Measurements from ENCODE around the gene AFF3. TPM values are rescaled to one million over a fixed set of nuclear protein-coding genes. Genes with fewer than 3 reads are reported as not detected.

Gene AFF3
- total and polyA plus RNA-seq, 2 of the 13 experiments (the other 11 are each of a cell fraction or from before 2014, with no cell fraction given) = not detected

DNA sequence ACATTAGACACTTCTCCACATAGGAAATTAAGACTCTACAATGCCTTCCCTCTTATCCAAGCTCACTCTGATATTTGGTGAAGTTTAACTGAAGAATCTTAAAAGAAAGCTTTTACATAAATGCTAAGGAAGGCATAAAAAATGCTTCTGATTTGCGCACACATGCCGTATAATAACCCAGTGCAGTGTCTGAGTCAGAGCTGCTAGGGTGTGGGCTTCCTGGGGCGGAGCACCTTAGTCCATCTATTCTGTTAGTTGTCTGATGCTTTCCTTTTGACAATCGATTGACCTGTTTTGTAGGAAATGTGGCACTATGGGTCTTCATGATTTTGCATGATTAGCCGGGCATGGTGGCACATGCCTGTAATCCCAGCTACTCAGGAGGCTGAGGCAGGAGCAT is 231.5 kb downstream of the AFF3 start:
- in situ Hi-C loops (cut with HindIII; ENCODE audit: extremely low pct_ligation_motif_present, low pct_unique_long_range_greater_than_20kb) = no loop called here

More for the DNA sequence above, 231.5 kb downstream of the AFF3 start:
- no peak for FAIRE-seq
- H3K4me1 ChIP-seq (ENCODE audit: insufficient read depth, low read length) = no peaks in the 10 kb centered on the region
- H3K4me3 ChIP-seq (replicated peaks in 1 of 3; ENCODE audit: insufficient read depth in 1 of 3, low read depth in 2 of 3, low read length in 3 of 3) = no peak overlapping the region
- no TSS peak for BruUV-seq (replicated peaks)
- no peak overlapping the region for H3K4me2 ChIP-seq (ENCODE audit: low read depth, low read length)
- H3K36me3 ChIP-seq (replicated peaks in 1 of 2; ENCODE audit: control insufficient read depth in 1 of 2, insufficient read depth in 2 of 2, low read length in 2 of 2) = no peaks in the 10 kb centered on the region
- CTCF ChIA-PET (ENCODE audit: low intra/inter-chr PET ratio, low total read pairs) = no interaction called here
- DNase-seq (ENCODE audit: low spot score) = no peak
- 57% methylated on average over 5 of the region's 5 CpGs for WGBS (ENCODE audit: low lambda C conversion rate)
- no peak overlapping the region for H3K27ac ChIP-seq (ENCODE audit: extremely low read length, insufficient read depth, low read length)
- H3K79me2 ChIP-seq (ENCODE audit: insufficient read depth, low read length) = no peaks in the 10 kb centered on the region
- H2AFZ ChIP-seq (ENCODE audit: low read length) = no peak overlapping the region
- POLR2A ChIA-PET = no interaction called here
- no peaks in the 10 kb centered on the region for H3K9me3 ChIP-seq (ENCODE audit: low read length)
- no peak for ATAC-seq
- H3K27me3 ChIP-seq (ENCODE audit: control insufficient read depth in 1 of 2, insufficient read depth in 2 of 2, low read length in 2 of 2) = peaks cover 0 to 1% of the 10 kb centered on the region in 2 experiments; a peak in 1 of 5 replicates
- H4K20me1 ChIP-seq (ENCODE audit: insufficient read depth, low read length) = no peaks in the 10 kb centered on the region
- H3K9ac ChIP-seq (ENCODE audit: insufficient read depth, low read depth, low read length) = no peak overlapping the region
- TF ChIP-seq, protein P1, sequence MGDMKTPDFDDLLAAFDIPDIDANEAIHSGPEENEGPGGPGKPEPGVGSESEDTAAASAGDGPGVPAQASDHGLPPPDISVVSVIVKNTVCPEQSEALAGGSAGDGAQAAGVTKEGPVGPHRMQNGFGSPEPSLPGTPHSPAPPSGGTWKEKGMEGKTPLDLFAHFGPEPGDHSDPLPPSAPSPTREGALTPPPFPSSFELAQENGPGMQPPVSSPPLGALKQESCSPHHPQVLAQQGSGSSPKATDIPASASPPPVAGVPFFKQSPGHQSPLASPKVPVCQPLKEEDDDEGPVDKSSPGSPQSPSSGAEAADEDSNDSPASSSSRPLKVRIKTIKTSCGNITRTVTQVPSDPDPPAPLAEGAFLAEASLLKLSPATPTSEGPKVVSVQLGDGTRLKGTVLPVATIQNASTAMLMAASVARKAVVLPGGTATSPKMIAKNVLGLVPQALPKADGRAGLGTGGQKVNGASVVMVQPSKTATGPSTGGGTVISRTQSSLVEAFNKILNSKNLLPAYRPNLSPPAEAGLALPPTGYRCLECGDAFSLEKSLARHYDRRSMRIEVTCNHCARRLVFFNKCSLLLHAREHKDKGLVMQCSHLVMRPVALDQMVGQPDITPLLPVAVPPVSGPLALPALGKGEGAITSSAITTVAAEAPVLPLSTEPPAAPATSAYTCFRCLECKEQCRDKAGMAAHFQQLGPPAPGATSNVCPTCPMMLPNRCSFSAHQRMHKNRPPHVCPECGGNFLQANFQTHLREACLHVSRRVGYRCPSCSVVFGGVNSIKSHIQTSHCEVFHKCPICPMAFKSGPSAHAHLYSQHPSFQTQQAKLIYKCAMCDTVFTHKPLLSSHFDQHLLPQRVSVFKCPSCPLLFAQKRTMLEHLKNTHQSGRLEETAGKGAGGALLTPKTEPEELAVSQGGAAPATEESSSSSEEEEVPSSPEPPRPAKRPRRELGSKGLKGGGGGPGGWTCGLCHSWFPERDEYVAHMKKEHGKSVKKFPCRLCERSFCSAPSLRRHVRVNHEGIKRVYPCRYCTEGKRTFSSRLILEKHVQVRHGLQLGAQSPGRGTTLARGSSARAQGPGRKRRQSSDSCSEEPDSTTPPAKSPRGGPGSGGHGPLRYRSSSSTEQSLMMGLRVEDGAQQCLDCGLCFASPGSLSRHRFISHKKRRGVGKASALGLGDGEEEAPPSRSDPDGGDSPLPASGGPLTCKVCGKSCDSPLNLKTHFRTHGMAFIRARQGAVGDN (CRISPR knock-in tag; IDR thresholded peaks at IDR 0.05) = no peak
- no peak for TF ChIP-seq ZSCAN25 (CRISPR knock-in tag; IDR thresholded peaks at IDR 0.05)
- no peak for TF ChIP-seq TOPORS (CRISPR knock-in tag; IDR thresholded peaks at IDR 0.05)
- TF ChIP-seq GATA4 (IDR thresholded peaks at IDR 0.05; ENCODE audit: borderline replicate concordance, low read depth) = no peak
- no peak for TF ChIP-seq KLF16 (CRISPR knock-in tag; IDR thresholded peaks at IDR 0.05)
- no peak for TF ChIP-seq NFIB (CRISPR knock-in tag; IDR thresholded peaks at IDR 0.05; ENCODE audit: borderline replicate concordance)
- TF ChIP-seq FOSL2 (CRISPR knock-in tag; IDR thresholded peaks at IDR 0.05) = no peak
- no peak for TF ChIP-seq SP2 (CRISPR knock-in tag; IDR thresholded peaks at IDR 0.05)
- TF ChIP-seq SATB2 (CRISPR knock-in tag; IDR thresholded peaks at IDR 0.05) = no peak
- TF ChIP-seq ETV6 (CRISPR knock-in tag; conservative IDR thresholded peaks at IDR 0.05) = no peak
- intact Hi-C loops (cut with micrococcal nuclease; ENCODE audit: unreplicated experiment) = no loop called here

All from HepG2 (cell line).